ENCODE measurements around the gene NEK10. TPM values are rescaled to one million over a fixed set of nuclear protein-coding genes. Genes with fewer than 3 reads are reported as not detected.
"Not testable (repeated sequence)": the region's sequence is repeated elsewhere in the genome, so short reads cannot be mapped to it uniquely, and the experiment has no call there.

NEK10 gene
- total and polyA plus RNA-seq, 5 donors = 3.1 to 16.9 (median 9.5) TPM

- Histone ChIP-seq H3K27ac (ENCODE audit: low read length) (no peak overlapping the region), H3K4me3 (ENCODE audit: low read length) (no peak overlapping the region), H3K4me1 (ENCODE audit: control insufficient read depth, insufficient read depth, low read length) (no peaks in the 10 kb centered on the region), H3K27me3 (ENCODE audit: control insufficient read depth, insufficient read depth) (no peaks in the 10 kb centered on the region), H3K9me3 (ENCODE audit: control insufficient read depth, low read length) (no peaks in the 10 kb centered on the region)
- 34% methylated on average over 5 of the region's 5 CpGs for WGBS
- ATAC-seq = peak; percentile 43 to 55
- intact Hi-C loops (cut with DNase I) = loop anchor here in 3 of 4 donors (5.0 to 10.0 kb wide), 4 partner anchors 153 to 373 kb away; no protein-coding TSS in a partner anchor
- DNase-seq = no peak
Measured at GRCh38 chr3:27312044-27312668, 57.0 kb downstream of the NEK10 start.

GRCh38 chr3:27311400-27311799, 57.8 kb downstream of the NEK10 start:
- ATAC-seq = no peak
- H3K9me3 ChIP-seq (ENCODE audit: control insufficient read depth, low read length) = no peaks in the 10 kb centered on the region
- 61% methylated on average over 5 of the region's 5 CpGs for WGBS
- no peak overlapping the region for H3K4me3 ChIP-seq (ENCODE audit: low read length)
- no peaks in the 10 kb centered on the region for H3K4me1 ChIP-seq (ENCODE audit: control insufficient read depth, insufficient read depth, low read length)
- no peaks in the 10 kb centered on the region for H3K27me3 ChIP-seq (ENCODE audit: control insufficient read depth, insufficient read depth)
- no peak overlapping the region for H3K27ac ChIP-seq (ENCODE audit: low read length)
- no peak for DNase-seq
- intact Hi-C loops (cut with DNase I) = loop anchor here in 3 of 4 donors (5.0 to 10.0 kb wide), 4 partner anchors 153 to 373 kb away; no protein-coding TSS in a partner anchor

GRCh38 chr3:27310688-27311087, 58.5 kb downstream of the NEK10 start:
- DNase-seq (no peak), ATAC-seq (no peak)
- H3K4me3 ChIP-seq (ENCODE audit: low read length) = no peak overlapping the region
- H3K27me3 ChIP-seq (ENCODE audit: control insufficient read depth, insufficient read depth) = no peaks in the 10 kb centered on the region
- H3K27ac ChIP-seq (ENCODE audit: low read length) = no peak overlapping the region
- no peaks in the 10 kb centered on the region for H3K9me3 ChIP-seq (ENCODE audit: control insufficient read depth, low read length)
- intact Hi-C loops (cut with DNase I) = loop anchor here in 3 of 4 donors (5.0 to 10.0 kb wide), 4 partner anchors 154 to 374 kb away; no protein-coding TSS in a partner anchor
- H3K4me1 ChIP-seq (ENCODE audit: control insufficient read depth, insufficient read depth, low read length) = no peaks in the 10 kb centered on the region
- WGBS = 80% methylated on average over 2 of the region's 2 CpGs

- Histone ChIP-seq H3K27ac (ENCODE audit: low read length) (no peak overlapping the region), H3K4me1 (ENCODE audit: control insufficient read depth, insufficient read depth, low read length) (no peaks in the 10 kb centered on the region), H3K27me3 (ENCODE audit: control insufficient read depth, insufficient read depth) (no peaks in the 10 kb centered on the region), H3K4me3 (ENCODE audit: low read length) (no peak overlapping the region), H3K9me3 (ENCODE audit: control insufficient read depth, low read length) (no peaks in the 10 kb centered on the region)
- ATAC-seq = no peak
- intact Hi-C loops (cut with DNase I) = no loop called here
- no peak for DNase-seq
- WGBS = 87% methylated on average over 1 of the region's 1 CpG
Measured at GRCh38 chr3:27307566-27307965, 61.6 kb downstream of the NEK10 start.

DNA sequence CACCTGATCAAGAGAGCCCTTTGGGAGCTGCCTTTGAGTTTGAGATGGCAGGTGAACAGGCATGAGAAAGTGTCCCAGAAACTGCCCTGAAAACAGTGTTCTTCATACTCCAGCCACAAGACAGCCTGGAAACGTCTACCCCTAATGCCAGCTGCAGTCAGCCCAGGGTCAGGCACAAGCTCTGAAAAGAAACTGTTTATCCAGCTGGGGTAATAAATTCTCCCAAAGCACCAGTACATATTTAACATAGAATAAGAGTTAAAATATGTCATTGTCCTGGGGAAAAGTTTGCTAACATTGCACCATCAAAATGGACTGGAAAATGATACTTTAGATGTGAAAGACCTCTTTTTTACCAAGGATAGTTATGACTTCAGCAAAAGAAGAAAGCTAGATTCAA, 66.3 kb downstream of the NEK10 start:
- Histone ChIP-seq H3K4me3 (ENCODE audit: low read length) (no peak overlapping the region), H3K9me3 (ENCODE audit: control insufficient read depth, low read length) (no peaks in the 10 kb centered on the region), H3K27ac (ENCODE audit: low read length) (no peak overlapping the region), H3K4me1 (ENCODE audit: control insufficient read depth, insufficient read depth, low read length) (no peaks in the 10 kb centered on the region), H3K27me3 (ENCODE audit: control insufficient read depth, insufficient read depth) (no peaks in the 10 kb centered on the region)
- intact Hi-C loops (cut with DNase I) = no loop called here
- ATAC-seq = no peak
- WGBS = 83% methylated on average over 1 of the region's 1 CpG
- no peak for DNase-seq

GRCh38 chr3:27298981-27299380, 70.2 kb downstream of the NEK10 start:
- H3K4me3 ChIP-seq (ENCODE audit: low read length); DNase-seq; H3K4me1 ChIP-seq (ENCODE audit: control insufficient read depth, insufficient read depth, low read length); ATAC-seq; H3K27me3 ChIP-seq (ENCODE audit: control insufficient read depth, insufficient read depth); intact Hi-C loops (cut with DNase I); H3K27ac ChIP-seq (ENCODE audit: low read length); H3K9me3 ChIP-seq (ENCODE audit: control insufficient read depth, low read length): not testable (repeated sequence)
- 86% methylated on average over 2 of the region's 2 CpGs for WGBS

GRCh38 chr3:27293939-27294338, 75.2 kb downstream of the NEK10 start:
- Histone ChIP-seq H3K27ac (ENCODE audit: low read length) (no peak overlapping the region), H3K4me3 (ENCODE audit: low read length) (no peak overlapping the region), H3K27me3 (ENCODE audit: control insufficient read depth, insufficient read depth) (no peaks in the 10 kb centered on the region), H3K4me1 (ENCODE audit: control insufficient read depth, insufficient read depth, low read length) (no peaks in the 10 kb centered on the region), H3K9me3 (ENCODE audit: control insufficient read depth, low read length) (no peaks in the 10 kb centered on the region)
- DNase-seq (no peak), ATAC-seq (no peak)
- intact Hi-C loops (cut with DNase I) = no loop called here
- WGBS = 74% methylated on average over 3 of the region's 3 CpGs

GRCh38 chr3:27290760-27291159, 78.4 kb downstream of the NEK10 start:
- no peaks in the 10 kb centered on the region for H3K4me1 ChIP-seq (ENCODE audit: control insufficient read depth, insufficient read depth, low read length)
- intact Hi-C loops (cut with DNase I) = no loop called here
- DNase-seq = no peak

GRCh38 chr3:27289769-27290413, 79.3 kb downstream of the NEK10 start:
- 59% methylated on average over 3 of the region's 3 CpGs for WGBS
- ATAC-seq (no peak), DNase-seq (no peak)
- Histone ChIP-seq H3K9me3 (ENCODE audit: control insufficient read depth, low read length) (no peaks in the 10 kb centered on the region), H3K27me3 (ENCODE audit: control insufficient read depth, insufficient read depth) (no peaks in the 10 kb centered on the region), H3K4me1 (ENCODE audit: control insufficient read depth, insufficient read depth, low read length) (no peaks in the 10 kb centered on the region), H3K4me3 (ENCODE audit: low read length) (no peak overlapping the region), H3K27ac (ENCODE audit: low read length) (no peak overlapping the region)
- intact Hi-C loops (cut with DNase I) = no loop called here

More at GRCh38 chr3:27290760-27291159, 78.4 kb downstream of the NEK10 start:
- Histone ChIP-seq H3K4me3 (ENCODE audit: low read length) (no peak overlapping the region), H3K27me3 (ENCODE audit: control insufficient read depth, insufficient read depth) (no peaks in the 10 kb centered on the region), H3K9me3 (ENCODE audit: control insufficient read depth, low read length) (no peaks in the 10 kb centered on the region), H3K27ac (ENCODE audit: low read length) (no peak overlapping the region)
- no peak for ATAC-seq

DNA sequence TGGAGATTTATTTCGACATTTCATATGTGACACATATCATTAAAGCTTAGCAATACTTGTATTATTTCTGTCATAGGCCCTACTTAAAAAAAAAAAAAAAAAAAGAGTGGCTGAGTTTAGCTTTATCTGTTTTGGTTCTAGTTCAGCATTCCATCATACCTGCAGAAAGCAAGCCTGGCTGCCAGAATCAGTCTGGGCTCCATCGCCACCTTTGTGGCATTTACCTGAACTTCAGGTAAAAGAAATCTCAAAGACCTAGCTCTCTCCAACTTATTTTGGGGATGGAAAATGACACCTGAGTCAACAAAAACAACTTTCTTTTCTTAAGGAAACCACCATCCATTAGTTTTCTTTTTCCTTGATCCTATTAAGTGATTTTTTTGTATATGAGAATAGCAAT, 82.1 kb downstream of the NEK10 start:
- 94% methylated on average over 2 of the region's 2 CpGs for WGBS
- DNase-seq (no peak), ATAC-seq (no peak)
- intact Hi-C loops (cut with DNase I) = no loop called here
- Histone ChIP-seq H3K4me1 (ENCODE audit: control insufficient read depth, insufficient read depth, low read length) (no peaks in the 10 kb centered on the region), H3K27me3 (ENCODE audit: control insufficient read depth, insufficient read depth) (no peaks in the 10 kb centered on the region), H3K9me3 (ENCODE audit: control insufficient read depth, low read length) (no peaks in the 10 kb centered on the region), H3K27ac (ENCODE audit: low read length) (no peak overlapping the region), H3K4me3 (ENCODE audit: low read length) (no peak overlapping the region)

DNA sequence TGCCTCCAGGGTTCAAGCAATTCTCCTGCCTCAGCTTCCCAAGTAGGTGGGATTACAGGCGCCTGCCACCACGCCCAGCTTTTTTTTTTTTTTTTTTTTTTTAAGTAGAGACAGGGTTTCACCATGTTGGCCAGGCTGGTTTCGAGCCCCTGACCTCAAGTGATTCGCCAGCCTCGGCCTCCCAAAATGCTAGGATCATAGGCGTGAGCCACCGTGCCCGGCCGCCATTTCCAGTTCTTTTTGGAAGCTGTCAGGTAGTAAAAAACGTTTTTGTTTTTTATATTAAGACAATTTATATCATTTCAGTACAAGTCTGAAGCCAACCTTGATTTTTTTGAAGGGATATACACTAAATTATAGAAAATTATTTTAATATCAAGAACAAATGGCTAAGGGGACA, 82.7 kb downstream of the NEK10 start:
- H3K4me3 ChIP-seq (ENCODE audit: low read length); ATAC-seq; H3K9me3 ChIP-seq (ENCODE audit: control insufficient read depth, low read length); H3K27ac ChIP-seq (ENCODE audit: low read length); intact Hi-C loops (cut with DNase I); DNase-seq; H3K4me1 ChIP-seq (ENCODE audit: control insufficient read depth, insufficient read depth, low read length); H3K27me3 ChIP-seq (ENCODE audit: control insufficient read depth, insufficient read depth): not testable (repeated sequence)
- 91% methylated on average over 10 of the region's 10 CpGs for WGBS

Data from right cardiac atrium (tissue), 5 donors.